GM12891 (cell line): ENCODE data around the gene ASIC3.

Source experiments
- PAX5 ChIP-seq: IDR thresholded peaks from 2 replicates; pipeline ENCODE4 v1.6.1; 2011; ENCODE audit warnings: low read length, moderate library complexity, mild to moderate bottlenecking; ENCODE audit not compliant: insufficient read depth, severe bottlenecking
- POLR2A ChIP-seq: IDR thresholded peaks from 2 replicates; pipeline ENCODE4 v1.6.1; 2011; ENCODE audit warnings: low read depth, low read length, control low read depth
- POLR2AphosphoS5 ChIP-seq: IDR thresholded peaks from 2 replicates; pipeline ENCODE4 v1.6.1; 2011; ENCODE audit warnings: low read depth, low read length, control low read depth
- SPI1 ChIP-seq: IDR thresholded peaks from 2 replicates; pipeline ENCODE4 v1.6.1; 2011; ENCODE audit warnings: low read depth, low read length, control low read depth
- TAF1 ChIP-seq: IDR thresholded peaks from 2 replicates; pipeline ENCODE4 v1.6.1; 2011; ENCODE audit warnings: low read depth, low read length, control low read depth

- TF ChIP-seq POLR2A (no peak), PAX5 (no peak), TAF1 (no peak), POLR2AphosphoS5 (no peak), SPI1 (no peak)
These were observed 51.3 kb downstream of the ASIC3 start for GRCh38 chr7:151099486-151100211.
